ENCODE results near the gene C1QL1. TPM values are rescaled to one million over a fixed set of nuclear protein-coding genes. Genes with fewer than 3 reads are reported as not detected.
A peak's percentile ranks its signal among the peaks of the same experiment; 100 is the strongest.

The C1QL1 gene
- total and polyA plus RNA-seq, 2 of the 13 experiments (the other 11 are each of a cell fraction or from before 2014, with no cell fraction given): 0.11 TPM

- TF ChIP-seq, protein P1, sequence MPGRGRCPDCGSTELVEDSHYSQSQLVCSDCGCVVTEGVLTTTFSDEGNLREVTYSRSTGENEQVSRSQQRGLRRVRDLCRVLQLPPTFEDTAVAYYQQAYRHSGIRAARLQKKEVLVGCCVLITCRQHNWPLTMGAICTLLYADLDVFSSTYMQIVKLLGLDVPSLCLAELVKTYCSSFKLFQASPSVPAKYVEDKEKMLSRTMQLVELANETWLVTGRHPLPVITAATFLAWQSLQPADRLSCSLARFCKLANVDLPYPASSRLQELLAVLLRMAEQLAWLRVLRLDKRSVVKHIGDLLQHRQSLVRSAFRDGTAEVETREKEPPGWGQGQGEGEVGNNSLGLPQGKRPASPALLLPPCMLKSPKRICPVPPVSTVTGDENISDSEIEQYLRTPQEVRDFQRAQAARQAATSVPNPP (CRISPR knock-in tag; IDR thresholded peaks at IDR 0.05): no peak
- TF ChIP-seq PHF5A (CRISPR knock-in tag; IDR thresholded peaks at IDR 0.05; ENCODE audit: low read depth, unreplicated experiment) (no peak), ZNF251 (CRISPR knock-in tag; IDR thresholded peaks at IDR 0.05) (no peak), MBD4 (IDR thresholded peaks at IDR 0.05; ENCODE audit: borderline replicate concordance, low read length) (no peak), SP1 (IDR thresholded peaks at IDR 0.05) (no peak), SP1 (CRISPR knock-in tag; IDR thresholded peaks at IDR 0.05) (no peak), ZNF550 (CRISPR knock-in tag; IDR thresholded peaks at IDR 0.05; ENCODE audit: borderline replicate concordance) (no peak), ZNF720 (CRISPR knock-in tag; IDR thresholded peaks at IDR 0.05) (no peak), ZNF468 (CRISPR knock-in tag; IDR thresholded peaks at IDR 0.05) (no peak), ETV5 (CRISPR knock-in tag; IDR thresholded peaks at IDR 0.05; ENCODE audit: borderline replicate concordance) (no peak), RARA (CRISPR knock-in tag; IDR thresholded peaks at IDR 0.05) (peak; percentile 69), NCOA1 (CRISPR knock-in tag; IDR thresholded peaks at IDR 0.05) (no peak), SP4 (CRISPR knock-in tag; IDR thresholded peaks at IDR 0.05) (no peak), AKNA (CRISPR knock-in tag; IDR thresholded peaks at IDR 0.05; ENCODE audit: borderline replicate concordance) (no peak), HDAC1 (CRISPR knock-in tag; IDR thresholded peaks at IDR 0.05) (peak; percentile 76), ZNF619 (CRISPR knock-in tag; IDR thresholded peaks at IDR 0.05) (no peak)
- TF ChIP-seq, protein P2, sequence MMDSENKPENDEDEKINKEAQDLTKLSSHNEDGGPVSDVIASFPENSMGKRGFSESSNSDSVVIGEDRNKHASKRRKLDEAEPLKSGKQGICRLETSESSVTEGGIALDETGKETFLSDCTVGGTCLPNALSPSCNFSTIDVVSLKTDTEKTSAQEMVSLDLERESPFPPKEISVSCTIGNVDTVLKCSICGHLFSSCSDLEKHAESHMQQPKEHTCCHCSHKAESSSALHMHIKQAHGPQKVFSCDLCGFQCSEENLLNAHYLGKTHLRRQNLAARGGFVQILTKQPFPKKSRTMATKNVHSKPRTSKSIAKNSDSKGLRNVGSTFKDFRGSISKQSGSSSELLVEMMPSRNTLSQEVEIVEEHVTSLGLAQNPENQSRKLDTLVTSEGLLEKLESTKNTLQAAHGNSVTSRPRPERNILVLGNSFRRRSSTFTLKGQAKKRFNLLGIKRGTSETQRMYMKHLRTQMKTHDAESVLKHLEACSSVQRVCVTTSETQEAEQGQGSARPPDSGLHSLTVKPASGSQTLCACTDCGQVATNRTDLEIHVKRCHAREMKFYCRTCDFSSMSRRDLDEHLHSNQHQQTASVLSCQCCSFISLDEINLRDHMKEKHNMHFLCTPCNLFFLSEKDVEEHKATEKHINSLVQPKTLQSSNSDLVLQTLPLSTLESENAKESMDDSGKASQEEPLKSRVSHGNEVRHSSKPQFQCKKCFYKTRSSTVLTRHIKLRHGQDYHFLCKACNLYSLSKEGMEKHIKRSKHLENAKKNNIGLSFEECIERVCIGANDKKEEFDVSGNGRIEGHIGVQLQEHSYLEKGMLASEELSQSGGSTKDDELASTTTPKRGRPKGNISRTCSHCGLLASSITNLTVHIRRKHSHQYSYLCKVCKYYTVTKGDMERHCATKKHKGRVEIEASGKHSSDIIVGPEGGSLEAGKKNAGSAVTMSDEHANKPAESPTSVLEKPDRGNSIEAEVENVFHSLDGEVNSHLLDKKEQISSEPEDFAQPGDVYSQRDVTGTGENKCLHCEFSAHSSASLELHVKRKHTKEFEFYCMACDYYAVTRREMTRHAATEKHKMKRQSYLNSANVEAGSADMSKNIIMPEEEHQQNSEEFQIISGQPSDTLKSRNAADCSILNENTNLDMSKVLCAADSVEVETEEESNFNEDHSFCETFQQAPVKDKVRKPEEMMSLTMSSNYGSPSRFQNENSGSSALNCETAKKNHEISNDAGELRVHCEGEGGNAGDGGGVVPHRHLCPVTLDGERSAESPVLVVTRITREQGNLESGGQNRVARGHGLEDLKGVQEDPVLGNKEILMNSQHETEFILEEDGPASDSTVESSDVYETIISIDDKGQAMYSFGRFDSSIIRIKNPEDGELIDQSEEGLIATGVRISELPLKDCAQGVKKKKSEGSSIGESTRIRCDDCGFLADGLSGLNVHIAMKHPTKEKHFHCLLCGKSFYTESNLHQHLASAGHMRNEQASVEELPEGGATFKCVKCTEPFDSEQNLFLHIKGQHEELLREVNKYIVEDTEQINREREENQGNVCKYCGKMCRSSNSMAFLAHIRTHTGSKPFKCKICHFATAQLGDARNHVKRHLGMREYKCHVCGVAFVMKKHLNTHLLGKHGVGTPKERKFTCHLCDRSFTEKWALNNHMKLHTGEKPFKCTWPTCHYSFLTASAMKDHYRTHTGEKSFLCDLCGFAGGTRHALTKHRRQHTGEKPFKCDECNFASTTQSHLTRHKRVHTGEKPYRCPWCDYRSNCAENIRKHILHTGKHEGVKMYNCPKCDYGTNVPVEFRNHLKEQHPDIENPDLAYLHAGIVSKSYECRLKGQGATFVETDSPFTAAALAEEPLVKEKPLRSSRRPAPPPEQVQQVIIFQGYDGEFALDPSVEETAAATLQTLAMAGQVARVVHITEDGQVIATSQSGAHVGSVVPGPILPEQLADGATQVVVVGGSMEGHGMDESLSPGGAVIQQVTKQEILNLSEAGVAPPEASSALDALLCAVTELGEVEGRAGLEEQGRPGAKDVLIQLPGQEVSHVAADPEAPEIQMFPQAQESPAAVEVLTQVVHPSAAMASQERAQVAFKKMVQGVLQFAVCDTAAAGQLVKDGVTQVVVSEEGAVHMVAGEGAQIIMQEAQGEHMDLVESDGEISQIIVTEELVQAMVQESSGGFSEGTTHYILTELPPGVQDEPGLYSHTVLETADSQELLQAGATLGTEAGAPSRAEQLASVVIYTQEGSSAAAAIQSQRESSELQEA (CRISPR knock-in tag; IDR thresholded peaks at IDR 0.05; ENCODE audit: not compliant biosample characterization): no peak
Measured at GRCh38 chr17:44981221-44981968, 13.3 kb upstream of the C1QL1 start (continued).

Measured in HepG2 (cell line).